ENCODE data around the gene NAA10.

The NAA10 gene

GRCh38 chrX:153879741-153880439 is 54.9 kb downstream of the NAA10 start:
- no peak overlapping the region for H3K27ac ChIP-seq
- TF ChIP-seq CTCF (conservative IDR thresholded peaks at IDR 0.05) (no peak), ZFX (IDR thresholded peaks at IDR 0.05) (no peak)

All from C4-2B (cell line).